Stimulated activated naive CD8-positive, alpha-beta T cell treated with anti-CD3 and anti-CD28 coated beads, Interleukin-15, amount 100 ng/mL, for 72 hours (primary cell): ENCODE measurements around the gene MTR.

Experiments used
- ATAC-seq: fragments of 150-1000 bp; cut with Tn5 transposase; 2 replicates; pipeline ENCODE4 v1.10.0; 2021; ENCODE audit warnings: mild to moderate bottlenecking, moderate library complexity
- DNase-seq, 2 donors: peaks; one replicate each; pipeline ENCODE4 v3.0.0; 2021 to 2022
- H3K27ac Mint-ChIP-seq, 2 donors: one replicate each; pipeline ENCODE4 v1.8.0; 2022; ENCODE audit warnings: mild to moderate bottlenecking in 2 of 2, mixed read lengths in 2 of 2, moderate library complexity in 2 of 2
- H3K27me3 Mint-ChIP-seq: one replicate; pipeline ENCODE4 v1.8.0; 2022; ENCODE audit warnings: mixed read lengths
- H3K4me1 Mint-ChIP-seq: one replicate; pipeline ENCODE4 v1.8.0; 2022; ENCODE audit warnings: mild to moderate bottlenecking, mixed read lengths
- H3K4me3 Mint-ChIP-seq, 2 donors: one replicate each; pipeline ENCODE4 v1.8.0; 2022; ENCODE audit warnings: mild to moderate bottlenecking in 2 of 2, mixed read lengths in 2 of 2, moderate library complexity in 1 of 2
- H3K9me3 Mint-ChIP-seq, 2 donors: one replicate each; pipeline ENCODE4 v1.8.0; 2022; ENCODE audit warnings: mixed read lengths in 2 of 2

Gene MTR

DNA sequence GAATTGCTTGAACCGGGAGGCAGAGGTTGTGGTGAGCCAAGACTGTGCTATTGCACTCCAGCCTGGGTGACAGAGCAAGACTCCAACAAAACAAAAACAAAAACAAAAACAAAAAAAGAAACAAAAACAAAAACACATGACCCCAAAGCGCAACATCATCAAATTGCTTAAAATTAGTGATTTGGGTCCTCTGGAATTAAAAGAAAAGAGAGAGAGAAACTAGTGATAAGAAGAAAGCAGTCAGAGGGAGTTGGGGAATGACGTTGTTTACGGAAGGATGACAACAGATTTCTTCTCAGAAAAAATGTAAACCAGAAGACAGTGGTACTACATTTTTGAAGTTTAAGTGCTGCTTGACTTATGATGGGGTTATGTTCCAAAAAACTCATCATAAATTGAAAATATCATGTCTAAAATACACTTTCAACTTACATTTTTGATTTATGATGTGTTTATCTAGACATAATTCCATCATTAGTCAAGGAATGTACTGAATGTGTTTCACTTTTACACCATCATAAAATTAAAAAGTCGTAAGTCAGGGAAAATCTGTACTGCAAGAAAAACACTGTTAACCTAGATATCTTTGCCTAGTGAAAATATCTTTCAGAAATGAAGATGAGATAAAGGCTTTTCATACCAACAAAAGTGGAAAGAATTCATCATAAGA lies 121.2 kb downstream of the MTR start:
- DNase-seq: no peak
- no peak for ATAC-seq
- Mint-ChIP-seq H3K9me3 (peaks cover 6 to 8% of the 10 kb centered on the region in 2 donors), H3K4me3 (no peak overlapping the region), H3K27me3 (no peaks in the 10 kb centered on the region), H3K27ac (no peak overlapping the region), H3K4me1 (peaks cover 6% of the 10 kb centered on the region)

DNA sequence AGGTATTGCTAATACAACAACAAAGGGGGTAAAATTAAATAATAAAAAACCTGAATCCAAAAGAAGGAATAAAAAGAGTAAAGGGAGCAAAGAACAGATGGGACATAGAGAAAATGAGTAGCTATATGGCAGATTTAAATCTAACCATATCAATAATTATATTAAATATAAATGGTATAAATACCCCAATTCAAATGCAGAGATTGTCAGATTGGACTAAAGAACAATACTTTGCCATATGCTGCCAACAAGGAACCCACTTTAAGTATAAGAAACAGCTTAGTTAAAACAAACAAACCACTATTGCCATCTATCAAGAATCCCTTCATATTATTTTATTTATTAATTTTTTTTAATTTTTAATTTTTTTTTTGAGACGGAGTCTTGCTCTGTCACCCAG lies 122.4 kb downstream of the MTR start:
- DNase-seq: no peak
- Mint-ChIP-seq H3K27me3 (no peaks in the 10 kb centered on the region), H3K4me1 (peaks cover 6% of the 10 kb centered on the region), H3K27ac (no peak overlapping the region), H3K4me3 (no peak overlapping the region), H3K9me3 (peaks cover 8 to 11% of the 10 kb centered on the region in 2 donors)
- no peak for ATAC-seq

DNA sequence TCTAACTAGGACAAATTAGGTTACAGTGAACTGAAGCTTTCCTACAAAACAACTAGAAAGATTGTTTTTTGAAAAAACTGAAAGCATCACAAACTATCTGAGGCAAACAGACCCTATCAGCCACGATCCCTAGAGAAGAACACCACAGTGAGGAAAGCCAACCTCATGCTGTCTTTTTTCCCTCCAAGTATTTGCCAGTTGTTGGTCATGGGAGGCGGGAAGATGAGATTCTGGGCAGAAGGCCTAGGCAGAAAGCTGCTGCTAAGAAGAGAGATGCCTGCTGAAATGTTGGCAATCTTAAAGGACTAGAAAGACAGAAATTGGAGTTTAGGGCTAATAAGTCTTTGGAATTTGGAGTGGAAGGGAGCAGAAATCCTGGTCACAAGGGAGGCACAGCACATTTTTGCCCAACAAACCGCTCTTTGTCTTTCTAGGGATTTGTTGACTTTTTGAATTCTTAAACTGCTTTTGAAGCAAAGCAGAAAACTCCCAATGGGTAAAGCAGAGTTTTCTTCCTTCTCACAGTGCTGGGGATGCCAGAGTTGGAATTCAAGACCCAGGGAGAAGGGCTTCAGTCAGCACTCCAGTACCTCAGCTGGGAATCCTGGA lies 125.3 kb downstream of the MTR start:
- Mint-ChIP-seq H3K27me3 (no peaks in the 10 kb centered on the region), H3K27ac (no peak overlapping the region), H3K4me3 (no peak overlapping the region), H3K9me3 (peaks cover 8 to 11% of the 10 kb centered on the region in 2 donors), H3K4me1 (no peaks in the 10 kb centered on the region)
- DNase-seq (no peak), ATAC-seq (no peak)

DNA sequence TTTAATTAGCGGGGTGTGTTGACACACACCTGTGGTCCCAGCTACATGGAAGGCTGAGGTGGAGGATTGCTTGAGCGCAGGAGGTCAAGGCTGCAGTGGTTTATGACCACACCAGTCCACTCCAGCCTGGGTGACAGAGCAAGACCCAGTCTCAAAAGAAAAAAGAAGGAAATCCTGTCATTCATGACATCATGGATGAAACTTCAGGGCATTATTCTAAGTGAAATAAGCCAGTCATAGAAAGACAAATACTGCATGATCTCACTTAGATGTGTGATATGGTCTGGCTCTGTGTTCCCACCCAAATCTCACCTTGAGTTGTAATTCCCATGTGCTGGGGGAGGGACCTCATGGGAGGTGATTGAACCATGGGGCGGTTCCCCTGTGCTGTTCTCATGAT lies 126.5 kb downstream of the MTR start:
- Mint-ChIP-seq H3K9me3 (peaks cover 8 to 18% of the 10 kb centered on the region in 2 donors), H3K4me1 (no peaks in the 10 kb centered on the region), H3K27ac (no peak overlapping the region), H3K4me3 (no peak overlapping the region), H3K27me3 (no peaks in the 10 kb centered on the region)
- ATAC-seq (no peak), DNase-seq (no peak)

DNA sequence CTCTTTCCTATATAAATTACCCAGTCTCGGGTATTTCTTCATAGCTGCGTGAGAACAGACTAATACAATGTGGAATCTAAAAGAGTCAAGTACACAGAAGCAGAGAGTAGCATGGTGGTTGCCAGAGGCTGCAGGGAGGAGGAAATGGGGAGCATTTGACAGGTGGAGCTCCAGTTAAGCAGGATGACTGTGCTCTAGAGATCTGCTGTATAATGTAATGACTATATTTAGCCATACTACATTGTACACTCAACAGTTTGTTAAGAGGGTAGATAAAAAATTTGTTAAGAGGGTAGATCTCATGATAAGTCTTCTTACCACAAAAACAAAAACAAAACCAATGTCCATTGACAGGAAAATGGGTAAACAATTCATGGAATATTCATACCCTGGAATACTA lies 127.1 kb downstream of the MTR start:
- no peak overlapping the region for H3K4me3 Mint-ChIP-seq
- H3K27me3 Mint-ChIP-seq: no peaks in the 10 kb centered on the region
- H3K9me3 Mint-ChIP-seq: peaks cover 8 to 21% of the 10 kb centered on the region in 2 donors
- DNase-seq: no peak
- no peaks in the 10 kb centered on the region for H3K4me1 Mint-ChIP-seq
- no peak for ATAC-seq
- H3K27ac Mint-ChIP-seq: no peak overlapping the region

DNA sequence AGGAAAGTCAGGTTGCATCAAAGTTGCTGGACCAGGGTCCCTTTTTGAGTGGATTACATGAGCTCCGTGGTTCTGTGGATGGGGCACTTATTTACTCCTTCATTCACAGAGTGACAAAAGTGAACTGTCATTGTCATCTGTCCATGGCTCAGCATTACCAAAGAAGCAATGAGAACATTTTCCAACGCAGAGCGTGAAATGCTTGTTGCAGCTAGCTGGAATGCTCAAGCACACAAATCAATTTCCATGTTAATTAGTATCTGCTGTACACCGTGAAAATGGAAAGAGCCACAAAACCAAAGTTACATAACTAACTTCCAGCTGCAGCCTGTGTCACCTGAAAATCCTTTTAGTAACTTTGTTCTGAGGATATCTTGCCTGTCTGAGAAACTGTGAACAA lies 130.3 kb downstream of the MTR start:
- H3K27me3 Mint-ChIP-seq: peaks cover 9% of the 10 kb centered on the region
- ATAC-seq: no peak
- no peak for DNase-seq
- no peaks in the 10 kb centered on the region for H3K4me1 Mint-ChIP-seq
- H3K4me3 Mint-ChIP-seq: no peak overlapping the region
- H3K27ac Mint-ChIP-seq: no peak overlapping the region
- H3K9me3 Mint-ChIP-seq: peaks cover 12 to 26% of the 10 kb centered on the region in 2 donors

DNA sequence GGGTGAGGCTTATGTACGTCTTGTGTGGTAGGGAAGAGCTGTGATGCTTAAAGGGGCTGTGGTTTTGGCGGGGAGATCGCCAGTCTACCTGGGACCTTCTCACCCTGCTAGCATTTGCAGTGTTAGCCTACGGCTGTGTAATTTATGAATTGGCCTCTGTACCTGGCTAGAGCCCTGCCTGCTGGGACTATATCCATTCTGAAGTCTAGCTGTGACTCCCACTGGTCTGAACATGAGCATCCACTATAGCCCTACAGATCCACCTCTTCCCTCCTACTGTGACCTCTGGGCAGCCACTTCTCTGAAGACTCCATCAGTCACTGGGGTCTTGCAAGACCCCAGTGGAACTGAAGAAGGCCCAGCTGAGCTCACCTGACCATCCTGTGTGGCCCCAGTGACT lies 135.4 kb downstream of the MTR start:
- no peak for ATAC-seq
- no peak overlapping the region for H3K27ac Mint-ChIP-seq
- H3K27me3 Mint-ChIP-seq: peaks cover 9% of the 10 kb centered on the region

DNA sequence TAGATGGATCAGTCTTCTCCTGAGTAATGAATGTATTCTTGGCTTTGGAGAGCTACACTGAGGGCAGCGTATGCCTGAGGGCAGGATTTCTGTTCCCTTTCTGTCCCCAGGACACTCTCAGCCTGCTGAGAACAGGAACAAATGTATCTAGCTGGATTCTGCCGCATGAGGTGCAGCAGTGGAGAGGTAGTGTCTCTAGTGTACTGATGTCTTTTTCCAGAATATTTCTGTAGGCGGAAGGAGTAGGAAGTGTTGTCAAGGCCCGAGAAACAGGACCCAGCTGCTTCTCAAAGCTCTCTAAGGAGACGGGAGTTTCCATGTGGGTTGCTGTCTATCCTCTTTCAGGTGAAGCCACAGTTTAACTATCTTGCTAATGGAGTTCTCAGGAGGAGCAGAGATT lies 143.7 kb downstream of the MTR start:
- Mint-ChIP-seq H3K27me3 (peaks cover 36% of the 10 kb centered on the region), H3K27ac (no peak overlapping the region), H3K9me3 (no peaks in the 10 kb centered on the region), H3K4me3 (no peak overlapping the region), H3K4me1 (no peaks in the 10 kb centered on the region)
- DNase-seq (no peak), ATAC-seq (no peak)

More for the DNA sequence above, 135.4 kb downstream of the MTR start:
- Mint-ChIP-seq H3K4me1 (no peaks in the 10 kb centered on the region), H3K4me3 (no peak overlapping the region), H3K9me3 (peaks cover 12 to 32% of the 10 kb centered on the region in 2 donors)
- DNase-seq: no peak

DNA sequence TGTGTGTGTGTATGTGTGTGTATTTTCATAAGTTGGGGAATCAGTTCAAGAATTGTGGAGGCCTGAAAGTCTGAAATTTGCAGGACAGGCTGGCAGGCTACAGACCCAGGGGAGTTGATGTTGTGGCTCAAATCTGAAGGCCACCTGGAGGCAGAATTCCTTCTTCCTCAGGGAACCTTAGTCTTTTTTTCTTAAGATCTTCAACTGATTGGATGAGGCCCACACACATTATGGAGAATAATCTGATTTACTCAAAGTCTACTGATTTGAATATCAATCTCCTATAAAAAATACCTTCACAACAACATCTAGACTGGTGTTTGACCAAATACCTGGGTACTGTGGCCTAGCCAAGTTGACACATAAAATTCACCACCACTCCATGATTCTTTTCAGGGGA lies 147.3 kb downstream of the MTR start:
- ATAC-seq (no peak), DNase-seq (no peak)
- Mint-ChIP-seq H3K27ac (no peak overlapping the region), H3K27me3 (peaks cover 24% of the 10 kb centered on the region), H3K4me3 (no peak overlapping the region), H3K4me1 (no peaks in the 10 kb centered on the region), H3K9me3 (no peaks in the 10 kb centered on the region)

DNA sequence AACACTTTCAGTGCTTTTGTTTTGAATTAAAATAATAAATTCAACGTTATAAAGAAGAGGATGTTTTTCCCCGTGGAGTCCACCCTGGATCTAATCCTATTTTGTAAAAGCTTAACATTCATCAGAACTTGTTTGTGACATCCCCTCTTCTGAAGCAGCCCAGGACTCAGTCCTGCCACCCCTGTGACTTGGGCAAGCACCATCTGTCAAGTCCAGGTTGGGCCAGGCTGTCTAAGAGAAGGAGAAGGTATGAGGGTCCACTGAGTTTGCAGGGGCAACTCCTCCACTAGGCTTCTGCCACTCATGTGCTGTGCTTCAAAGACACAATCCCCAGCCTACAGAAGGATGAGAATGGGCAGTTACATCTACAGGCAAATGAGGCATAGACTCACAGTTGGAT lies 149.5 kb downstream of the MTR start:
- no peak for ATAC-seq
- Mint-ChIP-seq H3K9me3 (no peaks in the 10 kb centered on the region), H3K27ac (no peak overlapping the region), H3K27me3 (peaks cover 17% of the 10 kb centered on the region), H3K4me3 (no peak overlapping the region), H3K4me1 (no peaks in the 10 kb centered on the region)
- no peak for DNase-seq

DNA sequence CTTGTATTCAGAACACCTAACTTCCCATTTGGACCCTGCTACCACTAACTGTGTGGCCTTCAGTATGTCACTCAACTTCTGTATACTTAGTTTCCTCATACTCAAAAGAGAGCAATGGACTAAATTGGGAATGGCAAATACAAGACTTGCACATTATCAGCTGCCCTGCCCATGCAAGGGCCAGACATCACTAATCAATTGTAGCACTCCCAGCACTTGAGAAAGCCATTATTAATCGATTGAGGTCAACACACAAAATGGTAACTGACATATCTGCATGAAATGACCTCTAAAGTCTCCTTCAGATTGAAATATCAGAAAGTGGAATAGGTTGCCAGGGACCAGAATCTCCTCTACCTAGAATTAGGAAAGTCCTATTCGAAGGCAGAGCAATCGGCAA lies 149.9 kb downstream of the MTR start:
- Mint-ChIP-seq H3K4me3 (no peak overlapping the region), H3K9me3 (no peaks in the 10 kb centered on the region), H3K27ac (no peak overlapping the region), H3K27me3 (peaks cover 13% of the 10 kb centered on the region), H3K4me1 (no peaks in the 10 kb centered on the region)
- ATAC-seq (no peak), DNase-seq (no peak)

DNA sequence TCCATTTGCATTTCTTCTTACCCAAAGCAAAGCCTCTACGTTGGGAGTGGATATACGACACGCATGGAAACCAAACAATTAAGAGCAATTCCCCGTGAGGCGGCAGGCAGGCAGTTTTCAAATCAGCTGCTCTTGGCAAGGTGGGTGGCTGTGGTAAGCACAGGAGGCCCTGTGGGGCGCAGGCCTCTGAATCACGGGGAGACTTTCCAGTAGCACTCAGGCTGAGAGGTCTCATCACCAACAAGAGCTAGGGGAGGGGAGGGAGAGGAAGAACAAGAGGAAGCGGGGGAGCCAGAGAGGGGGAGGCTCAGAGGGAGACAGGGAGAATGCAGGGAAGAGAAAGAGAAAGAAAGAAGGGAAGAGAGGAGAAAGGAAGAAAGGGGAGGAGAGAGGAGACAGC lies 152.7 kb downstream of the MTR start:
- H3K4me3 Mint-ChIP-seq: no peak overlapping the region
- ATAC-seq: no peak
- H3K9me3 Mint-ChIP-seq: no peaks in the 10 kb centered on the region
- H3K27me3 Mint-ChIP-seq: no peaks in the 10 kb centered on the region
- DNase-seq: no peak
- no peaks in the 10 kb centered on the region for H3K4me1 Mint-ChIP-seq
- H3K27ac Mint-ChIP-seq: peak overlapping the region in 1 of 2 donors; percentile 68

DNA sequence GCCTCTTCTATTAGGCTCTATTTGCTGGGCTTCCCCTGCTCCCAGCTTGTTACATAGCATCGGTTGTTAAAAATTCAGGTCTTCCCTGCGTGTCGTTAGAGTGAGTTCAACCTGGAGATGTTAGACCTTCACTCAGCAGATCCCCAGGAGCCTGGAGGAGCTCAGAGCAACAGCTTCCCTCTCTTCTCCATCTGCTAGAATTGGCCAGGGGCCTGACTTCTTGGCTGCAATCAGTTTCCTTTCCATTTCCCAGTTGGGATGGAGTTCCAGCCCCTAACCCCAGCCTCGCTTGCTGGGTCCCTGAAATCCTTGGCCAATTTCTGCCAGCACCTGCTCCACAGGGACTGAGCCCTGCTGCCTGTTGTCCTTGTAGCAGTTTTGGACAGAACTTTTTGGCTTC lies 153.3 kb downstream of the MTR start:
- DNase-seq (no peak), ATAC-seq (no peak)
- no peaks in the 10 kb centered on the region for H3K4me1 Mint-ChIP-seq
- no peaks in the 10 kb centered on the region for H3K27me3 Mint-ChIP-seq
- no peak overlapping the region for H3K27ac Mint-ChIP-seq
- no peaks in the 10 kb centered on the region for H3K9me3 Mint-ChIP-seq
- no peak overlapping the region for H3K4me3 Mint-ChIP-seq

DNA sequence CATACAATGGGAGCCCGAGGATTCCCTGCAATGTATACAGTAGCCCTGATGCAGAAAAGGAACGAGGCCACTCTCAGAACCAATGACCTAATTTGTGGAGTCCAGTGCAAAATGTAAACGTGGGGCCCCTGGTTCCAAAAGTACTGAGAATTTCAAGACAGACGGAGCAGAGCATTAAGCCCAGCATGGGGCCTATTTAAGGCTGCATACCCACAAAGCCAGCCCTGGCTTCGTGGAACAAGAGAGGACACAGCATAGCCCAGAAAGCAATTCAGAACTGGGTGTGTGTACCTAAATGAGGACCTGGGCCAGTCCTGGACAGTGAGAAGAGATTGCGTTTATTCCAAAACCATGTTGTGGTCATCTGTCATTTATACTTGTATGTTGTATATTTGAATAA lies 153.9 kb downstream of the MTR start:
- no peaks in the 10 kb centered on the region for H3K9me3 Mint-ChIP-seq
- ATAC-seq: no peak
- no peak for DNase-seq
- peak overlapping the region in 1 of 2 donors; percentile 44 for H3K27ac Mint-ChIP-seq
- no peak overlapping the region for H3K4me3 Mint-ChIP-seq
- H3K4me1 Mint-ChIP-seq: no peaks in the 10 kb centered on the region
- no peaks in the 10 kb centered on the region for H3K27me3 Mint-ChIP-seq

DNA sequence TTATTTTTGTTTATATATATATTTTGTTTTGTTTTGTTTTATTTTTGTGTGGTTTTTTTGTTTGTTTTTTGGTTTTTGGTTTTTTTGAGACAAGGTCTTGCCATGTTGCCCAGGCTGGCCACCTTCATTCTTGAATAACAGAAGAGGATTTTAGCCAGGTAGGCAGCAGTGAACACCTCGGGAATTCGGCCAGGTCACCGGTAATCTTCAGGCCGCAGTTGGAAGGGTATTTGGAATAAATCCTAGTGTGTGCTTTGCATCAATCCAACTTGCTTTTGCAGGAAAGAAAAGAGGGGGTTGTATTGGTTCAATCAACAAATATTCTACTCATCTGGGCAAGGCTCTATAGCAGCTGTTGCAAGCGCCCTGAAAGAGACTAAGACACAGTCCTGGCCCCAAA lies 155.3 kb downstream of the MTR start:
- Mint-ChIP-seq H3K27ac (no peak overlapping the region), H3K4me3 (no peak overlapping the region), H3K4me1 (no peaks in the 10 kb centered on the region), H3K9me3 (no peaks in the 10 kb centered on the region), H3K27me3 (no peaks in the 10 kb centered on the region)
- no peak for ATAC-seq
- no peak for DNase-seq

DNA sequence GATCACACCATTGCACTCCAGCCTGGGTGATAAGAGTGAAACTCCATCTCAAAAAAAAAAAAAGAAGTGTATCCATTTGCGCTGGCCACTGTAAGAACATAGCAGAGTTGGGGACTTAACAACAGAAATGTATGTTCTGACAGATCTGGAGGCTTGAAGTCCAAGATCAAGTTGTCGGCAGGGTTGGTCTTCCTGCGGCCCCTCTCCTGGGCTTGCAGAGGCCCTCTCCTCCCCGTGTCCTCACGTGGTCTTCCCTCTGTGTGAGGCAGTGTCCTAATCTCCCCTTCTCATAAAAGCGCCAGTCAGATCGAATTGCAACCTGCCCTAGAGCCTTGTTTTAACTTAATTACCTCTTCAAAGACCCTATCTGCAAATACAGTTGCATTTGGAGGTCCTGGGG lies 156.6 kb downstream of the MTR start:
- no peak for DNase-seq
- H3K9me3 Mint-ChIP-seq: no peaks in the 10 kb centered on the region
- no peak for ATAC-seq
- H3K4me1 Mint-ChIP-seq: no peaks in the 10 kb centered on the region
- H3K27ac Mint-ChIP-seq: no peak overlapping the region
- H3K27me3 Mint-ChIP-seq: no peaks in the 10 kb centered on the region
- no peak overlapping the region for H3K4me3 Mint-ChIP-seq
